Calu3 (cell line): ENCODE data around the gene LGR6. TPM values are rescaled to one million over a fixed set of nuclear protein-coding genes. Genes with fewer than 3 reads are reported as not detected.
"Not testable (repeated sequence)": the region's sequence is repeated elsewhere in the genome, so short reads cannot be mapped to it uniquely, and the experiment has no call there.

Experiments used
- BruUV-seq: library from RNA; stranded (reverse); fragments of 400-500 nt; replicated peaks from 2 replicates; lab custom pipeline; 2021; lab: Mats Ljungman, UMichigan
- CTCF ChIA-PET: fragments of 300-600 bp; sonication (Branson Sonifier 250); formaldehyde crosslinking; loops from one replicate; lab custom pipeline; 2022; ENCODE audit warnings: antibody characterized with exemption; lab: Charles Lee
- DNase-seq: peaks from one replicate; pipeline ENCODE4 v3.0.0; 2022
- H3K27ac Mint-ChIP-seq: one replicate; pipeline ENCODE4 v1.8.0; 2022; ENCODE audit warnings: mixed read lengths; ENCODE audit not compliant: unreplicated experiment
- H3K27me3 Mint-ChIP-seq: one replicate; pipeline ENCODE4 v1.8.0; 2022; ENCODE audit warnings: mixed read lengths; ENCODE audit not compliant: unreplicated experiment
- H3K36me3 Mint-ChIP-seq: one replicate; pipeline ENCODE4 v1.8.0; 2022; ENCODE audit warnings: mild to moderate bottlenecking, moderate library complexity, mixed read lengths; ENCODE audit not compliant: insufficient read depth, unreplicated experiment
- H3K4me1 Mint-ChIP-seq: one replicate; pipeline ENCODE4 v1.8.0; 2022; ENCODE audit warnings: mild to moderate bottlenecking, low read depth, mixed read lengths; ENCODE audit not compliant: unreplicated experiment
- H3K4me3 Mint-ChIP-seq: one replicate; pipeline ENCODE4 v1.8.0; 2022; ENCODE audit warnings: mild to moderate bottlenecking, low read depth, moderate library complexity, mixed read lengths; ENCODE audit not compliant: unreplicated experiment
- H3K9me3 Mint-ChIP-seq: one replicate; pipeline ENCODE4 v1.8.0; 2022; ENCODE audit warnings: low read depth, mixed read lengths; ENCODE audit not compliant: unreplicated experiment
- intact Hi-C: fragments of 100-400 bp; cut with micrococcal nuclease; formaldehyde crosslinking; loops from one replicate; pipeline ENCODE4 v1.10.0; 2022; ENCODE audit not compliant: unreplicated experiment
- total RNA-seq: library from RNA; stranded (reverse); gene quantifications from 2 replicates; pipeline ENCODE4 v1.2.3, GENCODE V29; 2022
- TF ChIP-seq, protein P1 (sequence below): fragments of 200-600 bp; IDR thresholded peaks from one replicate; pipeline ENCODE4 v1.8.0; 2022; ENCODE audit warnings: antibody characterized with exemption; ENCODE audit not compliant: unreplicated experiment

LGR6 gene
- total RNA-seq, 1 experiment from 2014 or later: not detected

DNA sequence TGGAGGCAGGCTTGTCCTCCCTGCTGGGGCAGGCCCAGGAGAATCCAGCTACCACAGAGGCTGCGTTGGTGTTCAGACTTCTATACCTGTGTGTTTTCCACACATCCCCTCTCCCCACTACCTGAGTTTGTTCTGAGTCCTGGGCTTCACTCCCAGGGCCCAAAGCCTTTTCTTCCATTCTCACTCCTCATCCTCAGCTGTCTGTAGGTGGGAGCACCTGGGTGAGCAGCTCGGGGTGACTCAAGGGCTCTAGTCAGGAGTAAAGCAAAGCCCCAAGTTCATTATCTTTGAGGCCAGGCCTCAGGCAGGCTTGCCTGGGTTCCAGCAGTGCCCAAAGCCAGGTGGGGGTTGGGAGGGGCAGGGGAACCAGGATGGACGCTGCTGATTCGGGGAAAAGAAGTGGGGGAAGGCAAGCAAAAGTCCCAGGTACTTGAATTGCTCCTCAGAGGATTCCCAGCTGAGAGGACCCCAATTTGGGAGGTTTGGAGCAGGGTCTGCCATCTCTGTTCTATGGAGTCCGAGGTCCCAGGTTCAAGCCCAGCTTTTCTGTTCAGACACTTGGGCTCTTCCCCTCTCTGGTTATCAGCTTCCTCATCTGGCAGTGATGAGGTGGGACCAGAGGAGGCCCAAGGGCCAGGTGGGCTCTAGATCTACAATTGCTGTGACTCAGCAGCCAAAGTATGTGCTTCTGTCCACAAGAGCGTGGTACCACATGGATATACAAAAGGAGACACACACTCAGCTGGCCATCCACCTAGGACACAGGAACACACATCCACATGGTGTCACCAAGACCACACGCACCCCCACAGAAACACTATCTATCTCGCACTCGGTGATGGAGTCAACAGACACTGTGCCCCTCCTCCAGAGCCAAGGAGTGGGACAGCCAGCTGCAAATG, 27.4 kb upstream of the LGR6 start:
- H3K4me1 Mint-ChIP-seq: no peaks in the 10 kb centered on the region
- H3K27me3 Mint-ChIP-seq: peaks cover 55% of the 10 kb centered on the region
- CTCF ChIA-PET: interaction anchor here (0.8 to 1.2 kb wide), 2 partner anchors 10 to 23 kb away, joined by 3 to 6 read pairs; no protein-coding TSS in a partner anchor
- no peaks in the 10 kb centered on the region for H3K9me3 Mint-ChIP-seq
- BruUV-seq: no TSS peak
- TF ChIP-seq, protein P1, sequence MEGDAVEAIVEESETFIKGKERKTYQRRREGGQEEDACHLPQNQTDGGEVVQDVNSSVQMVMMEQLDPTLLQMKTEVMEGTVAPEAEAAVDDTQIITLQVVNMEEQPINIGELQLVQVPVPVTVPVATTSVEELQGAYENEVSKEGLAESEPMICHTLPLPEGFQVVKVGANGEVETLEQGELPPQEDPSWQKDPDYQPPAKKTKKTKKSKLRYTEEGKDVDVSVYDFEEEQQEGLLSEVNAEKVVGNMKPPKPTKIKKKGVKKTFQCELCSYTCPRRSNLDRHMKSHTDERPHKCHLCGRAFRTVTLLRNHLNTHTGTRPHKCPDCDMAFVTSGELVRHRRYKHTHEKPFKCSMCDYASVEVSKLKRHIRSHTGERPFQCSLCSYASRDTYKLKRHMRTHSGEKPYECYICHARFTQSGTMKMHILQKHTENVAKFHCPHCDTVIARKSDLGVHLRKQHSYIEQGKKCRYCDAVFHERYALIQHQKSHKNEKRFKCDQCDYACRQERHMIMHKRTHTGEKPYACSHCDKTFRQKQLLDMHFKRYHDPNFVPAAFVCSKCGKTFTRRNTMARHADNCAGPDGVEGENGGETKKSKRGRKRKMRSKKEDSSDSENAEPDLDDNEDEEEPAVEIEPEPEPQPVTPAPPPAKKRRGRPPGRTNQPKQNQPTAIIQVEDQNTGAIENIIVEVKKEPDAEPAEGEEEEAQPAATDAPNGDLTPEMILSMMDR: no peak
- H3K27ac Mint-ChIP-seq: no peak overlapping the region
- no peaks in the 10 kb centered on the region for H3K36me3 Mint-ChIP-seq
- no peak overlapping the region for H3K4me3 Mint-ChIP-seq
- no peak for DNase-seq
- intact Hi-C loops: no loop called here

DNA sequence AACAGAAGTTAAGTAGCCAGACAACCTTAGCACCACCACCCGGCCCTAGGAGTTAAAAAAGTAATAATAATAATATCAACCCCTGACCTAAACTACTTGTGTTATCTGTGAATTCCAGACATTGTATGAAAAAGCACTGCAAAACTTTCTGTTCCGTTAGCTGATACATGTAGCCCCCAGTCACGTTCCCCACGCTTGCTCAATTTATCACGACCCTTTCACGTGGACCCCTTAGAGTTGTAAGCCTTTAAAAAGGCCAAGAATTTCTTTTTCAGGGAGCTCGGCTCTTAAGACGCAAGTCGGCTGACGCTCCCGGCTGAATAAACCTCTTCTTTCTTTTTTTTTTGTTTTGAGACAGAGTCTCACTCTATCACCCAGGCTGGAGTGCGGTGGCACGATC, 26.5 kb upstream of the LGR6 start:
- H3K9me3 Mint-ChIP-seq, H3K36me3 Mint-ChIP-seq, intact Hi-C loops, BruUV-seq, DNase-seq, H3K27ac Mint-ChIP-seq, H3K4me1 Mint-ChIP-seq, CTCF ChIA-PET, H3K4me3 Mint-ChIP-seq: not testable (repeated sequence)
- peaks cover 52% of the 10 kb centered on the region for H3K27me3 Mint-ChIP-seq

DNA sequence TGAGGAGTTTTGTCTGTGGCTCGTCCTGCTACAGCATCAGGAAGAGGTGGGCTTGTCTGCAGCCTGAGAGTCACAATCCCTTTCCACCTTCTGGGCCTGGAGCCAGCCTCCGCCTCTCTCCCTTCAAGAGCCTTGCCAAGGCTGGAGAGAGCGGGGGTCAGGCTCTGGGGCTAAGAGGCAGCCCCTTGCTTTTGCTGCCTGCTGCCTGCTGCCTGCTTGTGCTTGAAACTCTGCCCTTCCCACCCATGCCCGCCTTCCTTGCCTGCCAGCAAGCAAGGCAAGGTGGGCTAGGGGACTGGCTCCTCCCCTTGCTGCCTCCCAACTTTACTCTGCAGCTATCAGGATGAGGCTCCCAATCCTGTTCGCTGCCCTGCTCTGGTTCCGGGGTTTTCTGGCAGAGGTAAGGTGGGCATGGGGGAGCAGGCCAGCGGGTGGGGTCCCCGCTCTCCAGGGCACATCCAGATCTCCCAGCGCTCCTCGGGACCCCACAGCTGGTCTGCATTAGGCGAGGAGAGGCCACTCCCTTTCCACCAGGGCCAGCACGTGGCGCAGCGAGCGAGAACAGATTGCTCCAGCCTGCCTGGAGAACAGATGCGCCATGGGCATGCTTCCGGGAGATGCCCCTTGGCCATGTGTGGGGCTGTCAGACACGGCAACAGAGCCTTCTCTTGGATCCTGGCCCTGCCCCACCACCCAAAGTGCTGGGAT, 25.7 kb upstream of the LGR6 start:
- no TSS peak for BruUV-seq
- no peaks in the 10 kb centered on the region for H3K9me3 Mint-ChIP-seq
- no peaks in the 10 kb centered on the region for H3K36me3 Mint-ChIP-seq
- no peaks in the 10 kb centered on the region for H3K4me1 Mint-ChIP-seq
- DNase-seq: no peak
- peaks cover 52% of the 10 kb centered on the region for H3K27me3 Mint-ChIP-seq
- no peak overlapping the region for H3K27ac Mint-ChIP-seq
- intact Hi-C loops: no loop called here
- TF ChIP-seq, protein P1: no peak
- CTCF ChIA-PET: no interaction called here
- H3K4me3 Mint-ChIP-seq: no peak overlapping the region

DNA sequence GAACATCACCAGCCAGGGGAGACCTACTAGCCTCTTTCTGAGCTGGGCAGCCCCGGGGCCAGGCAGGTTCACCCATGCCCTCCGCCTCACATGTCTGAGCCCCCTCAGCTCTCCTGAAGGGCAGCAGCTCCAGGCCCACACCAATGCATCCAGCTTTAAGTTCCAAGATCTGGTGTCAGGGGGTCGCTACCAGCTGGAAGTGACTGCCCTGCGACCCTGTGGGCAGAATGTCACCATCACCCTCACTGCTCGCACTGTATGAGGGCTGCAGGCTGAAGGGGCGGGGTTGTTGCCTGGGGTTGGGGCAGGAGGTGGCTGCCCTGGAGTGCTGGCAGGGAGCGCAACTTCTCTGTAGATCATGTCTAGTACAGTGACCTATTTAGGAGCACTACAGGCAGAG, 24.7 kb upstream of the LGR6 start:
- Mint-ChIP-seq H3K4me3 (no peak overlapping the region), H3K36me3 (no peaks in the 10 kb centered on the region), H3K4me1 (no peaks in the 10 kb centered on the region), H3K27me3 (peaks cover 50% of the 10 kb centered on the region), H3K27ac (no peak overlapping the region), H3K9me3 (no peaks in the 10 kb centered on the region)
- BruUV-seq: no TSS peak
- TF ChIP-seq, protein P1: no peak
- intact Hi-C loops: no loop called here
- DNase-seq: no peak
- CTCF ChIA-PET: no interaction called here
